H1 (cell line): Measurements from ENCODE around the gene EPB41L2. TPM values are rescaled to one million over a fixed set of nuclear protein-coding genes. Genes with fewer than 3 reads are reported as not detected.

Source experiments
- CTCF ChIA-PET: fragments of 300-600 bp; sonication (Branson Sonifier 250); formaldehyde crosslinking; loops from one replicate; lab custom pipeline; 2021; ENCODE audit not compliant: partially characterized antibody; lab: Charles Lee
- POLR2A ChIA-PET: fragments of 300-600 bp; sonication (Branson Sonifier 250); formaldehyde crosslinking; loops from one replicate; lab custom pipeline; 2021; ENCODE audit warnings: inconsistent platforms; ENCODE audit not compliant: partially characterized antibody; lab: Charles Lee
- DNase-seq, 2 experiments: peaks; one replicate each; pipeline versions ENCODE4 v3.0.0 to v3.0.0-alpha.2; 2010 to 2022; ENCODE audit warnings: low spot score in 2 of 2, low read depth in 1 of 2, mixed read lengths in 1 of 2
- FAIRE-seq: peaks from 2 replicates; lab custom pipeline; 2011; peaks lifted over from hg19 to GRCh38; lab: Jason Lieb, UNC
- H2AFZ ChIP-seq: 2 replicates; pipeline ENCODE4 v1.8.1; 2012; ENCODE audit warnings: low read length, inconsistent platforms
- H2AK5ac ChIP-seq: 2 replicates; pipeline ENCODE4 v1.6.1; 2013; ENCODE audit warnings: low read depth, low read length
- H2BK120ac ChIP-seq: replicated peaks from 2 replicates; pipeline ENCODE3; 2013; ENCODE audit warnings: low read depth, low read length, inconsistent platforms
- H2BK12ac ChIP-seq: 2 replicates; pipeline ENCODE4 v1.6.1; 2013; ENCODE audit warnings: low read depth, low read length
- H2BK15ac ChIP-seq: 2 replicates; pipeline ENCODE4 v1.6.1; 2013; ENCODE audit warnings: low read length
- H2BK20ac ChIP-seq: 2 replicates; pipeline ENCODE4 v1.6.1; 2013; ENCODE audit warnings: low read length
- H2BK5ac ChIP-seq: 2 replicates; pipeline ENCODE4 v1.6.1; 2013; ENCODE audit warnings: low read depth, low read length
- H3K14ac ChIP-seq: 2 replicates; pipeline ENCODE4 v1.6.1; 2013; ENCODE audit warnings: inconsistent platforms; ENCODE audit not compliant: insufficient read length
- H3K18ac ChIP-seq: 2 replicates; pipeline ENCODE4 v1.6.1; 2013; ENCODE audit warnings: low read length; ENCODE audit errors: extremely low read depth
- H3K23ac ChIP-seq: 2 replicates; pipeline ENCODE4 v1.6.1; 2013; ENCODE audit warnings: inconsistent platforms; ENCODE audit not compliant: insufficient read length
- H3K23me2 ChIP-seq: 2 replicates; pipeline ENCODE4 v1.6.1; 2013; ENCODE audit warnings: low read depth, low read length
- H3K27ac ChIP-seq: 2 replicates; pipeline ENCODE4 v1.6.1; 2011; ENCODE audit warnings: low read depth, low read length, inconsistent platforms
- H3K27me3 ChIP-seq, 4 experiments: replicated peaks in 1 of 4; 1 replicate in 1 of 4; 2 replicates in 3 of 4; pipeline versions ENCODE4 v1.6.1 to v1.8.1; 2011 to 2013; ENCODE audit warnings: low read length in 3 of 4, mild to moderate bottlenecking in 3 of 4, inconsistent platforms in 2 of 4, mixed read lengths in 2 of 4, moderate library complexity in 1 of 4; ENCODE audit not compliant: control insufficient read depth in 3 of 4, insufficient read depth in 3 of 4; ENCODE audit errors: extremely low read depth in 1 of 4
- H3K36me3 ChIP-seq, 4 experiments: 2 replicates each; pipeline versions ENCODE4 v1.6.1 to v1.8.1; 2011 to 2013; ENCODE audit warnings: mild to moderate bottlenecking in 4 of 4, low read length in 3 of 4, moderate library complexity in 2 of 4, control low read depth in 1 of 4, inconsistent platforms in 1 of 4; ENCODE audit not compliant: insufficient read depth in 4 of 4, control insufficient read depth in 2 of 4
- H3K4ac ChIP-seq: replicated peaks from 2 replicates; pipeline ENCODE3; 2013; ENCODE audit warnings: low read length, low read depth, mixed read lengths, inconsistent platforms; ENCODE audit not compliant: insufficient read length
- H3K4me1 ChIP-seq, 4 experiments: replicated peaks in 1 of 4; 1 replicate in 1 of 4; 2 replicates in 3 of 4; pipeline versions ENCODE4 v1.6.1 to v1.8.1; 2011 to 2013; ENCODE audit warnings: low read length in 3 of 4, inconsistent platforms in 2 of 4, mixed read lengths in 1 of 4; ENCODE audit not compliant: insufficient read depth in 4 of 4, control insufficient read depth in 3 of 4
- H3K4me2 ChIP-seq, 2 experiments: 2 replicates each; pipeline versions ENCODE4 v1.6.1 to v1.8.1; 2011 to 2013; ENCODE audit warnings: low read depth in 2 of 2, low read length in 2 of 2, control low read depth in 1 of 2, inconsistent platforms in 1 of 2, mild to moderate bottlenecking in 1 of 2; ENCODE audit not compliant: insufficient read depth in 1 of 2
- H3K4me3 ChIP-seq, 4 experiments: fragments of 200-600, 300-600 bp in 1 of 4; sonication (generic), shearing (Covaris generic), sonication (Bioruptor Twin) in 1 of 4; 2 replicates each; pipeline versions ENCODE4 v1.5.1 to v1.8.1; 2011 to 2016; ENCODE audit warnings: low read length in 4 of 4, low read depth in 3 of 4, control low read depth in 2 of 4, inconsistent platforms in 2 of 4, mild to moderate bottlenecking in 2 of 4, mixed read lengths in 1 of 4, moderate library complexity in 1 of 4; ENCODE audit not compliant: insufficient read depth in 2 of 4; ENCODE audit errors: extremely low read depth in 1 of 4
- H3K56ac ChIP-seq: replicated peaks from 2 replicates; pipeline ENCODE3; 2013; ENCODE audit warnings: low read depth, mild to moderate bottlenecking, mixed read lengths, low read length, inconsistent platforms; ENCODE audit not compliant: insufficient read length
- H3K79me1 ChIP-seq: 2 replicates; pipeline ENCODE4 v1.6.1; 2013; ENCODE audit warnings: low read depth, low read length, control low read depth
- H3K79me2 ChIP-seq, 2 experiments: 2 replicates each; pipeline versions ENCODE4 v1.6.1 to v1.8.1; 2012 to 2013; ENCODE audit warnings: low read length in 2 of 2, mild to moderate bottlenecking in 2 of 2, inconsistent platforms in 1 of 2; ENCODE audit not compliant: insufficient read depth in 2 of 2, control insufficient read depth in 1 of 2
- H3K9ac ChIP-seq, 4 experiments: replicated peaks in 1 of 4; 1 replicate in 1 of 4; 2 replicates in 3 of 4; pipeline versions ENCODE4 v1.6.1 to v1.8.1; 2011 to 2013; ENCODE audit warnings: low read depth in 3 of 4, low read length in 3 of 4, control low read depth in 2 of 4, mild to moderate bottlenecking in 2 of 4, moderate library complexity in 2 of 4, inconsistent platforms in 1 of 4; ENCODE audit errors: extremely low read depth in 1 of 4
- H3K9me3 ChIP-seq, 2 experiments: 2 replicates each; pipeline versions ENCODE4 v1.6.1 to v1.8.1; 2012 to 2013; ENCODE audit warnings: mild to moderate bottlenecking in 2 of 2, moderate library complexity in 2 of 2, control low read depth in 1 of 2, inconsistent platforms in 1 of 2, low read depth in 1 of 2, low read length in 1 of 2, mixed read lengths in 1 of 2; ENCODE audit not compliant: insufficient read depth in 2 of 2
- H4K20me1 ChIP-seq, 2 experiments: replicated peaks in 1 of 2; 2 replicates each; pipeline versions ENCODE3 to v1.8.1; 2011 to 2013; ENCODE audit warnings: inconsistent platforms in 2 of 2, low read length in 2 of 2, mild to moderate bottlenecking in 1 of 2; ENCODE audit not compliant: insufficient read depth in 2 of 2, control insufficient read depth in 1 of 2
- H4K5ac ChIP-seq: 2 replicates; pipeline ENCODE4 v1.6.1; 2013; ENCODE audit warnings: low read length, low read depth, mixed read lengths, inconsistent platforms; ENCODE audit not compliant: insufficient read length
- H4K8ac ChIP-seq: 2 replicates; pipeline ENCODE4 v1.8.0; 2013; ENCODE audit warnings: mild to moderate bottlenecking, moderate library complexity, low read length, inconsistent platforms; ENCODE audit not compliant: insufficient read depth; ENCODE audit errors: extremely low read depth
- H4K91ac ChIP-seq: replicated peaks from 2 replicates; pipeline ENCODE3; 2013; ENCODE audit warnings: low read length, mixed read lengths, inconsistent platforms; ENCODE audit not compliant: insufficient read length
- ATF2 ChIP-seq: IDR thresholded peaks from 2 replicates; pipeline ENCODE4 v1.6.1; 2012; ENCODE audit warnings: low read length, inconsistent platforms
- WGBS, 2 experiments: shearing (Covaris generic) in 1 of 2; methylation state at CpG; one replicate each; pipeline versions ENCODE4 v1.1.6 to v1.1.7; 2013 to 2015; ENCODE audit warnings: low lambda C conversion rate in 2 of 2, mixed read lengths in 2 of 2, inconsistent platforms in 1 of 2, low coverage in 1 of 2, missing lambda C conversion rate in 1 of 2; ENCODE audit not compliant: insufficient replicate concordance in 2 of 2, insufficient coverage in 1 of 2, insufficient read length in 1 of 2; ENCODE audit errors: extremely low coverage in 1 of 2, missing lambda C conversion rate in 1 of 2; 5-methylcytosine and 5-hydroxymethylcytosine counted together
- polyA plus RNA-seq, 7 experiments: library from polyadenylated mRNA; depleted of rRNA in 3 of 7; stranded (reverse) in 5 of 7; unstranded in 2 of 7; fragments of >200 nt in 5 of 7; fragments of 200-250 nt in 2 of 7; gene quantifications; 1 replicate in 5 of 7; 2 replicates in 1 of 7; 4 replicates in 1 of 7; pipeline versions ENCODE4 v1.2.1 to v1.2.3, GENCODE V29; 2011 to 2013; ENCODE audit warnings: missing spikeins in 2 of 7, mixed read lengths in 2 of 7
- total RNA-seq: library from RNA; stranded (reverse); fragmentation: NEBNext Ultra II Directional; extraction: Animal tissue kit (Norgen Biotek cat#: 25700); gene quantifications from 2 replicates; pipeline ENCODE4 v1.2.1, GENCODE V29; 2021

EPB41L2 gene
- total and polyA plus RNA-seq, 2 of the 8 experiments (the other 6 are each of a cell fraction or from before 2014, with no cell fraction given): 22.5 to 123 TPM

DNA sequence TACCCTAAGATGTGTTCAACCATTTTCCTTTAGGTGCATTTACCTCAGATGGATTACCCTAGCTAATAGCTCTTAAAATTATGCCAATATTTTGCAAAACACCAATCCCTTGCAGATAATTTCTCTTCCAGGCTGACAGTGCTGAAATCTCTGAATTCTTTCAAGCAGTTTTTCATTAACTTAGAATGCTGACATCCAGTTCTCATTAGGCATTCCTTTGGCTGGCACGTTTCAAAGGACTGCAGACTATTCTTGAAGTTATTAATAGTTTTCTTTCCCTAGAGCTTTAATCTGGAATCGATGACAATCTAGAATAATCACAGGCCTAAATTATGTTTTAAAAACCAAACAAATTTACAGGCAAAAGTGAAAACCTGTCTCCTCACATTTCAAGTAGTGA is 167.5 kb downstream of the EPB41L2 start:
- no peak overlapping the region for H3K14ac ChIP-seq
- DNase-seq (no peak), FAIRE-seq (no peak)
- peaks cover 0 to 4% (median 3%) of the 10 kb centered on the region in 4 experiments; a peak in 6 of 8 replicates for H3K36me3 ChIP-seq
- H3K27ac ChIP-seq: no peak overlapping the region
- POLR2A ChIA-PET: no interaction called here
- H4K91ac ChIP-seq: no peak overlapping the region
- no peaks in the 10 kb centered on the region for H3K79me1 ChIP-seq
- H4K20me1 ChIP-seq: peaks cover 0 to 3% of the 10 kb centered on the region in 2 experiments
- no peak overlapping the region for H4K5ac ChIP-seq
- H2AK5ac ChIP-seq: no peak overlapping the region
- H3K9me3 ChIP-seq: no peaks in the 10 kb centered on the region
- no peak overlapping the region for H3K18ac ChIP-seq
- no peak overlapping the region for H2BK5ac ChIP-seq
- no peaks in the 10 kb centered on the region for H3K23me2 ChIP-seq
- no peak overlapping the region for H2BK15ac ChIP-seq
- H3K79me2 ChIP-seq: no peaks in the 10 kb centered on the region
- H2BK20ac ChIP-seq: no peak overlapping the region
- H3K9ac ChIP-seq: no peak overlapping the region
- H3K4ac ChIP-seq: no peak overlapping the region
- H3K4me1 ChIP-seq: no peaks in the 10 kb centered on the region
- CTCF ChIA-PET: interaction anchor here (0.6 to 2.2 kb wide), 3 partner anchors 10 to 836 kb away, joined by 3 to 10 read pairs (median 4); no protein-coding TSS in a partner anchor
- no peak overlapping the region for H2BK12ac ChIP-seq
- no peaks in the 10 kb centered on the region for H3K27me3 ChIP-seq
- no peak overlapping the region for H3K4me3 ChIP-seq
- no peak overlapping the region for H3K56ac ChIP-seq
- no peak overlapping the region for H2BK120ac ChIP-seq
- TF ChIP-seq ATF2: no peak
- no peak overlapping the region for H3K4me2 ChIP-seq
- WGBS, 2 experiments: 88% methylated on average over 2 of the region's 2 CpGs; no CpG with 5 or more reads in 1 of the 2 experiments
- no peak overlapping the region for H4K8ac ChIP-seq
- H2AFZ ChIP-seq: no peak overlapping the region
- H3K23ac ChIP-seq: no peak overlapping the region
